SU-DHL-6 (cell line): ENCODE data around the gene RNF212B.

Experiments used
- EZH2phosphoT487 ChIP-seq: fragments of 200-600 bp; sonication (generic), shearing (Covaris generic); conservative IDR thresholded peaks from 2 replicates; pipeline ENCODE4 v1.6.1; 2018; ENCODE audit warnings: mild to moderate bottlenecking, antibody characterized with exemption, low read length, moderate library complexity, mixed read lengths
- TF ChIP-seq, protein P1 (sequence below): fragments of 200-600 bp; sonication (generic); IDR thresholded peaks from one replicate; pipeline ENCODE4 v1.5.1; 2017; ENCODE audit warnings: antibody characterized with exemption, mild to moderate bottlenecking, low read length, moderate library complexity; ENCODE audit not compliant: insufficient read depth, poor library complexity, severe bottlenecking

DNA sequence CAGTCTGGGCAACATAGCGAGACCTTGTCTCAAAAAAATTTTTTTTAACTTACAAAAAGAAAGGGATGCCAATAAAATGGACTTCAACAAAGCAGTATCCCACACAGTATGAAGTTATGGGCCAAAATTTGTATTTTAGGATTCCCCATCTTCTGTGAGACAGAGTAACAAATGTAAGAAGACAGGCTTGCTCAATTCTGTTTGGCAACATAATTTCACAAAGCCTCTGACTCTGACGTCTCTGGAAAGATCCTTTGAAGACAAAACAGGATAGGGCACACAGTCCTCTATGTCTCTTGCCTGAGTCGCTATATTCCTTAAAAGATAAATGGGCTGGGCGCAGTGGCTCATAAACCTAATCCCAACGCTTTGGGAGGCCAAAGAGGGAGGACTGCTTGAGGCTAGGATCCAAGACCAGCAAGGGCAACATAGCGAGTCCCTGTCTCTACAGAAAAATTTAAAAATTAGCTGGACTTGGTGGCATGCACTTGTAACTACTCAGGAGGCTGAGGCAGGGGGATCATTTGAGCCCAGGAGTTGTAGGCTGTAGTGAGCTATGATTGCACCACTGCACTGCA lies 49.3 kb downstream of the RNF212B start:
- TF ChIP-seq, protein P1, sequence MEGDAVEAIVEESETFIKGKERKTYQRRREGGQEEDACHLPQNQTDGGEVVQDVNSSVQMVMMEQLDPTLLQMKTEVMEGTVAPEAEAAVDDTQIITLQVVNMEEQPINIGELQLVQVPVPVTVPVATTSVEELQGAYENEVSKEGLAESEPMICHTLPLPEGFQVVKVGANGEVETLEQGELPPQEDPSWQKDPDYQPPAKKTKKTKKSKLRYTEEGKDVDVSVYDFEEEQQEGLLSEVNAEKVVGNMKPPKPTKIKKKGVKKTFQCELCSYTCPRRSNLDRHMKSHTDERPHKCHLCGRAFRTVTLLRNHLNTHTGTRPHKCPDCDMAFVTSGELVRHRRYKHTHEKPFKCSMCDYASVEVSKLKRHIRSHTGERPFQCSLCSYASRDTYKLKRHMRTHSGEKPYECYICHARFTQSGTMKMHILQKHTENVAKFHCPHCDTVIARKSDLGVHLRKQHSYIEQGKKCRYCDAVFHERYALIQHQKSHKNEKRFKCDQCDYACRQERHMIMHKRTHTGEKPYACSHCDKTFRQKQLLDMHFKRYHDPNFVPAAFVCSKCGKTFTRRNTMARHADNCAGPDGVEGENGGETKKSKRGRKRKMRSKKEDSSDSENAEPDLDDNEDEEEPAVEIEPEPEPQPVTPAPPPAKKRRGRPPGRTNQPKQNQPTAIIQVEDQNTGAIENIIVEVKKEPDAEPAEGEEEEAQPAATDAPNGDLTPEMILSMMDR, result no peak
- TF ChIP-seq EZH2phosphoT487, result no peak
